PC-3 (cell line): Measurements from ENCODE around the gene CFAP58. TPM values are rescaled to one million over a fixed set of nuclear protein-coding genes. Genes with fewer than 3 reads are reported as not detected.

Experiments
- ATAC-seq: fragments of 200-7000 bp; cut with Tn5 transposase; 2 replicates; pipeline ENCODE4 v1.9.1; 2020; ENCODE audit warnings: mild to moderate bottlenecking, moderate library complexity
- BruUV-seq: library from RNA; stranded (reverse); fragments of 400-500 nt; replicated peaks from 2 replicates; lab custom pipeline; 2021; lab: Mats Ljungman, UMichigan
- CTCF ChIA-PET: fragments of 300-600 bp; sonication (Branson Sonifier 250); formaldehyde crosslinking; loops from one replicate; lab custom pipeline; 2022; ENCODE audit warnings: antibody characterized with exemption; lab: Charles Lee
- POLR2A ChIA-PET: fragments of 300-600 bp; sonication (Branson Sonifier 250); formaldehyde crosslinking; loops from one replicate; lab custom pipeline; 2022; ENCODE audit warnings: antibody characterized with exemption; ENCODE audit not compliant: unreplicated experiment; lab: Charles Lee
- DNase-seq: peaks from one replicate; pipeline ENCODE4 v3.0.0-alpha.2; 2015
- H2AFZ ChIP-seq: fragments of 300-600 bp; sonication (generic); 2 replicates; pipeline ENCODE4 v1.6.0; 2016; ENCODE audit warnings: antibody characterized with exemption, low read length
- H3F3A ChIP-seq: fragments of 300-600 bp; sonication (generic); one replicate; pipeline ENCODE4 v1.6.0; 2017; ENCODE audit warnings: antibody characterized with exemption, low read length, control low read depth, mild to moderate bottlenecking; ENCODE audit not compliant: unreplicated experiment
- H3K27ac ChIP-seq: fragments of 300-600 bp; sonication (generic); 2 replicates; pipeline ENCODE4 v1.5.1; 2016; ENCODE audit warnings: mild to moderate bottlenecking, low read length
- H3K27me3 ChIP-seq: fragments of 300-600 bp; sonication (generic); 2 replicates; pipeline ENCODE4 v1.6.1; 2016; ENCODE audit warnings: low read length, mixed read lengths
- H3K36me3 ChIP-seq: fragments of 300-600 bp; sonication (generic); 2 replicates; pipeline ENCODE4 v1.6.1; 2016; ENCODE audit warnings: low read depth, mixed run types, low read length, mixed read lengths
- H3K4me1 ChIP-seq: fragments of 300-600 bp; sonication (generic); 2 replicates; pipeline ENCODE4 v1.5.1; 2016; ENCODE audit warnings: low read length; ENCODE audit not compliant: insufficient read depth
- H3K4me2 ChIP-seq: fragments of 300-600 bp; sonication (generic); 2 replicates; pipeline ENCODE4 v1.6.0; 2016; ENCODE audit warnings: low read length
- H3K4me3 ChIP-seq: fragments of 300-600 bp; sonication (generic); 2 replicates; pipeline ENCODE4 v1.5.1; 2016; ENCODE audit warnings: mild to moderate bottlenecking, low read length, mixed read lengths
- H3K79me2 ChIP-seq: fragments of 300-600 bp; sonication (generic); 2 replicates; pipeline ENCODE4 v1.6.1; 2017; ENCODE audit warnings: low read length, mixed read lengths
- H3K9ac ChIP-seq: fragments of 300-600 bp; sonication (generic); 2 replicates; pipeline ENCODE4 v1.6.0; 2016; ENCODE audit warnings: mild to moderate bottlenecking, low read length
- H3K9me2 ChIP-seq: fragments of 300-600 bp; sonication (generic); replicated peaks from 2 replicates; pipeline ENCODE4 v1.6.1; 2016; ENCODE audit warnings: mixed run types, low read length, mixed read lengths
- H3K9me3 ChIP-seq: fragments of 300-600 bp; sonication (generic); 2 replicates; pipeline ENCODE4 v1.6.1; 2016; ENCODE audit warnings: low read length, mixed read lengths
- H4K20me1 ChIP-seq: fragments of 300-600 bp; sonication (generic); 2 replicates; pipeline ENCODE4 v1.6.1; 2016; ENCODE audit warnings: low read length, mixed read lengths
- EZH2 ChIP-seq: fragments of 300-600 bp; sonication (generic); IDR thresholded peaks from one replicate; pipeline ENCODE4 v1.6.1; 2017; ENCODE audit warnings: antibody characterized with exemption, mild to moderate bottlenecking, low read length; ENCODE audit not compliant: unreplicated experiment
- EZH2phosphoT487 ChIP-seq: fragments of 300-600 bp; sonication (generic); IDR thresholded peaks from 2 replicates; pipeline ENCODE4 v1.6.1; 2018; ENCODE audit warnings: mild to moderate bottlenecking, antibody characterized with exemption, low read length, borderline replicate concordance
- intact Hi-C: fragments of 100-400 bp; cut with micrococcal nuclease; formaldehyde crosslinking; loops from 2 replicates; pipeline ENCODE4 v1.9.0; 2023
- total RNA-seq: library from RNA; depleted of rRNA; stranded (reverse); fragments of >200 nt; gene quantifications from 2 replicates; pipeline ENCODE4 v1.2.3, GENCODE V29; 2014
- TF ChIP-seq, protein P1 (sequence below): fragments of 300-600 bp; sonication (generic); conservative IDR thresholded peaks from 2 replicates; pipeline ENCODE4 v1.5.1; 2017; ENCODE audit warnings: antibody characterized with exemption, low read depth, mild to moderate bottlenecking, low read length

CFAP58 gene
- total RNA-seq, 1 experiment from 2014 or later = 0.26 TPM

DNA sequence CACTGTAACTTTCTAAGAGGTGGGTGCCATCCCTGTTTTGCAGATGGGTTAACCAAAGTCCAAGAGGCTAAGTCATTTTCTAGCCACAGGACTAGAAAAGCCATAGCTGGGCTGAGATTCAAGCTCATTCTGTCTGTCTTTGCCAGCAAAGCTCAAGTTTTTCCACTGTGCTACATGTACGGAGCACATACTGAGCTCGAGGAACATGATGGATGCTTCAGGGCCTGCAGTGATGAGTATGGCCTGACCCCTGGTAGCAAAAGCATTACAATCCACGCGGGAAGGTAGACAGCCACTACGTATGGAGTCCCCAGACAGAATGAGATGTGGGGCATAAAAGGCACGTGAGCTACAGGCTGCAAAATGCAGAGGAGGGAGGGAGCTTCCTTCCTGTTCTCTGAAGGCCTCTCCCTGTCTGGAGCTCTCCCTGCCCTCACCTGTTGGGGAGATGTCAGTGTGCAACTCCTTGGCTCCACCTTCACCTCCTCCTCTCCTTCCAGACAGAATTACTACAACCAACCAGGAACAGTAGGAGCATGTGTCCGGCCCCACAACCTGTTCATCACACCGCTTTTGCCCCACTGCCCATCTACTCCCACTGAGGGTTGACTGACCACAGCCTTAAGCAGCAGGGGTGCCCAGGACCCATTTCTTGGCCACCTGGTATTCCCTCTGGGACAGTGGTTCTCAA lies 31.8 kb upstream of the CFAP58 start:
- peaks cover 93% of the 10 kb centered on the region for H3K79me2 ChIP-seq
- no peak overlapping the region for H2AFZ ChIP-seq
- peaks cover 16% of the 10 kb centered on the region for H3K4me1 ChIP-seq
- no peak overlapping the region for H3K27ac ChIP-seq
- DNase-seq (no peak), ATAC-seq (no peak)
- H3K4me2 ChIP-seq = no peak overlapping the region
- BruUV-seq = no TSS peak
- no peaks in the 10 kb centered on the region for H3K36me3 ChIP-seq
- no peaks in the 10 kb centered on the region for H3K9me3 ChIP-seq
- H3K9ac ChIP-seq = no peak overlapping the region
- intact Hi-C loops = no loop called here
- H3K4me3 ChIP-seq = no peak overlapping the region
- no peaks in the 10 kb centered on the region for H3K9me2 ChIP-seq
- ChIA-PET POLR2A (no interaction called here), CTCF (interaction anchor here (0.8 kb wide), 1 partner anchor 15 kb away, joined by 6 read pairs; no protein-coding TSS in a partner anchor)
- H3F3A ChIP-seq = no peaks in the 10 kb centered on the region
- H3K27me3 ChIP-seq = no peaks in the 10 kb centered on the region
- peaks cover 21% of the 10 kb centered on the region; the same call in 1 of the 2 replicates for H4K20me1 ChIP-seq
- TF ChIP-seq EZH2 (no peak), EZH2phosphoT487 (no peak)
- TF ChIP-seq, protein P1, sequence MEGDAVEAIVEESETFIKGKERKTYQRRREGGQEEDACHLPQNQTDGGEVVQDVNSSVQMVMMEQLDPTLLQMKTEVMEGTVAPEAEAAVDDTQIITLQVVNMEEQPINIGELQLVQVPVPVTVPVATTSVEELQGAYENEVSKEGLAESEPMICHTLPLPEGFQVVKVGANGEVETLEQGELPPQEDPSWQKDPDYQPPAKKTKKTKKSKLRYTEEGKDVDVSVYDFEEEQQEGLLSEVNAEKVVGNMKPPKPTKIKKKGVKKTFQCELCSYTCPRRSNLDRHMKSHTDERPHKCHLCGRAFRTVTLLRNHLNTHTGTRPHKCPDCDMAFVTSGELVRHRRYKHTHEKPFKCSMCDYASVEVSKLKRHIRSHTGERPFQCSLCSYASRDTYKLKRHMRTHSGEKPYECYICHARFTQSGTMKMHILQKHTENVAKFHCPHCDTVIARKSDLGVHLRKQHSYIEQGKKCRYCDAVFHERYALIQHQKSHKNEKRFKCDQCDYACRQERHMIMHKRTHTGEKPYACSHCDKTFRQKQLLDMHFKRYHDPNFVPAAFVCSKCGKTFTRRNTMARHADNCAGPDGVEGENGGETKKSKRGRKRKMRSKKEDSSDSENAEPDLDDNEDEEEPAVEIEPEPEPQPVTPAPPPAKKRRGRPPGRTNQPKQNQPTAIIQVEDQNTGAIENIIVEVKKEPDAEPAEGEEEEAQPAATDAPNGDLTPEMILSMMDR = no peak

DNA sequence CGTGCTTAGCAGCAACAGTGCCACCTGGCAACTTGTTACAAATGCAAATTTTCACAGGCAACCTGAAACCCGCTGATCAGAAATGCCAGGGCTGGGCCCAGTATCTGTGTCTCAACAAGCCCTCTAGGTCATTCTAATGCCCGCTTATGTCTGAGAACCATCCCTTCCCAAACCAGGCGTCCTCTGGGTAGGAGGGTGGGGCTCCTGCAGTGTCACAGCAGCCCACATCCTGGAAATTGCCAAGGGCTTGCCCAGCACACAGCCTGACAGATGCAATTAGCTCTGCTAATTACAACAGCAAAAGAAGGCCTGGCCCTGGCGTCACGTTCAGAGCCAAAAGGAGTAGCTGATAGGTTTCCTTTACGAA lies 31.2 kb upstream of the CFAP58 start:
- ChIA-PET CTCF (no interaction called here), POLR2A (no interaction called here)
- peaks cover 19% of the 10 kb centered on the region; the same call in 1 of the 2 replicates for H4K20me1 ChIP-seq
- BruUV-seq = no TSS peak
- no peak for ATAC-seq
- no peak for DNase-seq
- H3K4me1 ChIP-seq = peaks cover 17% of the 10 kb centered on the region
- no peaks in the 10 kb centered on the region for H3K36me3 ChIP-seq
- no peak for TF ChIP-seq EZH2phosphoT487
- TF ChIP-seq EZH2 = no peak
- H3K9me3 ChIP-seq = no peaks in the 10 kb centered on the region
- H3K27ac ChIP-seq = no peak overlapping the region
- no peak overlapping the region for H3K4me2 ChIP-seq
- no peak overlapping the region for H2AFZ ChIP-seq
- H3F3A ChIP-seq = no peaks in the 10 kb centered on the region
- no peak overlapping the region for H3K9ac ChIP-seq
- intact Hi-C loops = no loop called here
- H3K79me2 ChIP-seq = peaks cover 93% of the 10 kb centered on the region
- no peaks in the 10 kb centered on the region for H3K9me2 ChIP-seq
- no peak overlapping the region for H3K4me3 ChIP-seq
- no peaks in the 10 kb centered on the region for H3K27me3 ChIP-seq

- Histone ChIP-seq H3K4me2 (no peak overlapping the region), H3K36me3 (no peaks in the 10 kb centered on the region), H3K4me1 (peaks cover 17% of the 10 kb centered on the region), H3K79me2 (peaks cover 95% of the 10 kb centered on the region), H3K9me3 (no peaks in the 10 kb centered on the region), H3K9ac (no peak overlapping the region), H3K9me2 (no peaks in the 10 kb centered on the region), H3K27me3 (no peaks in the 10 kb centered on the region), H2AFZ (no peak overlapping the region), H3K27ac (no peak overlapping the region), H4K20me1 (0 out of 2 replicates have a peak, but pooled peaks cover 13% of the 10 kb centered on the region), H3K4me3 (no peak overlapping the region), H3F3A (no peaks in the 10 kb centered on the region)
- CTCF ChIA-PET = no interaction called here
- no TSS peak for BruUV-seq
- no peak for DNase-seq
- ATAC-seq = no peak
- intact Hi-C loops = no loop called here
- TF ChIP-seq, protein P1 = no peak
- TF ChIP-seq EZH2phosphoT487 (no peak), EZH2 (no peak)
- POLR2A ChIA-PET = no interaction called here
Measured at GRCh38 chr10:104323085-104323484, 30.5 kb upstream of the CFAP58 start.
